Upper lobe of right lung (tissue), 1 donor: Measurements from ENCODE around the gene WFDC1. TPM values are rescaled to one million over a fixed set of nuclear protein-coding genes. Genes with fewer than 3 reads are reported as not detected.

Experiments
- ATAC-seq: fragments of 200-7000 bp; cut with Tn5 transposase; one replicate; pipeline ENCODE4 v1.9.1; 2020; ENCODE audit warnings: mild to moderate bottlenecking, moderate library complexity
- DNase-seq: peaks from one replicate; pipeline ENCODE4 v3.0.0-alpha.2; 2020
- H3K27ac ChIP-seq: fragments of 200-600 bp; one replicate; pipeline ENCODE4 v1.8.0; 2022
- H3K27me3 ChIP-seq: fragments of 200-600 bp; one replicate; pipeline ENCODE4 v1.8.0; 2022; ENCODE audit warnings: mild to moderate bottlenecking
- H3K36me3 ChIP-seq: fragments of 200-600 bp; one replicate; pipeline ENCODE4 v1.8.0; 2022
- H3K4me1 ChIP-seq: fragments of 200-600 bp; one replicate; pipeline ENCODE4 v1.8.0; 2022
- H3K4me3 ChIP-seq: fragments of 200-600 bp; one replicate; pipeline ENCODE4 v1.8.0; 2022; ENCODE audit warnings: mild to moderate bottlenecking
- H3K9me3 ChIP-seq: fragments of 200-600 bp; one replicate; pipeline ENCODE4 v1.8.0; 2022
- intact Hi-C: fragments of 100-400 bp; cut with DNase I; formaldehyde crosslinking; loops from one replicate; pipeline ENCODE4 v1.11.0; 2022
- total RNA-seq: library from RNA; stranded (reverse); fragmentation: NEBNext Ultra II Directional; extraction: Animal tissue kit (Norgen Biotek cat#: 25700); gene quantifications from one replicate; pipeline ENCODE4 v1.2.1, GENCODE V29; 2021
- TF ChIP-seq, protein P1 (sequence below): fragments of 200-600 bp; IDR thresholded peaks from one replicate; pipeline ENCODE4 v1.8.0; 2022; ENCODE audit warnings: antibody characterized with exemption
- donor health status: DM: no; HTN: yes; CAD: no; lungs with severe emphysema.

WFDC1 gene
- total RNA-seq, 1 donor from 2014 or later, result 26.0 TPM

DNA sequence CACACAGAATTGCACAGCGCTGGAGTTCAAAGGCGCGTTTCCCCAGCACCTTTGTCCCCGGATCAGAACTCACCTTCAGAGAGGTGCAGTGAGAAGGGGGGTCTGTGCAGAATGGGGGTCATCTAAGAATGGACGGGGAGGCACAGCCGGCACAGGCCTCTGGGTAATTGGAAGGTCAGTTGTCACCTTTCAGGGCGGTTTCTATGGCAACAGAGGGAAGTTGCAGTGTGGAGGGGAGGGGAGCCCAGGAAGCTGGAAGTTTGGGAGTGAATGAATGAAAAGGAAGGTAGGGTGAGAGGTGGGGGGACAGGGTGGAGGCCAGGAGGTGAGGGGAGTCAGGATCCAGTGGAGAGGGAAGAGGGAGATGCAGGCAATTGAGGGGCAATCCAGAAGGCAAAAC lies 42.5 kb upstream of the WFDC1 start:
- no peak for ATAC-seq

DNA sequence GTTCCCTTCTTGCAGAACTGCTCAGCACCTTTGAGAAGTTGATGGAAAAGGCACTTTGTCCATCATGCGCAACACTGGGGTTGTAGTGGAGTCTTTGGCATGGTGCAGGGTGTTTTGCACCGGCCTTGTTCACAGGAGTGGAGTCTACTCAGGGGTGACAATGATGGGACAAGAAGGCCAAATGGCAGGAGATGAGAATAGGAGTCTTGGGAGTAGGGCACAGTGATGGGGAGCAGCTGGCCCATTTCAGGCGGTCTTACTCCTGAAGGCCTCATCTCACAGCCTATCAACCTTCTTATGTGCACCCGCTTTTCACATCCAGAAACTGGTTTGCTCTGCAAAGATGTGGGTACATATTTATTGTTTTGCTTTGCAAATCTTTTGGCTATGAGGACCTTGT lies 41.5 kb upstream of the WFDC1 start:
- Histone ChIP-seq H3K27me3 (no peaks in the 10 kb centered on the region), H3K4me3 (no peak overlapping the region), H3K27ac (no peak overlapping the region), H3K4me1 (no peaks in the 10 kb centered on the region), H3K9me3 (no peaks in the 10 kb centered on the region), H3K36me3 (no peaks in the 10 kb centered on the region)
- DNase-seq (no peak), ATAC-seq (no peak)
- intact Hi-C loops, result no loop called here
- TF ChIP-seq, protein P1, sequence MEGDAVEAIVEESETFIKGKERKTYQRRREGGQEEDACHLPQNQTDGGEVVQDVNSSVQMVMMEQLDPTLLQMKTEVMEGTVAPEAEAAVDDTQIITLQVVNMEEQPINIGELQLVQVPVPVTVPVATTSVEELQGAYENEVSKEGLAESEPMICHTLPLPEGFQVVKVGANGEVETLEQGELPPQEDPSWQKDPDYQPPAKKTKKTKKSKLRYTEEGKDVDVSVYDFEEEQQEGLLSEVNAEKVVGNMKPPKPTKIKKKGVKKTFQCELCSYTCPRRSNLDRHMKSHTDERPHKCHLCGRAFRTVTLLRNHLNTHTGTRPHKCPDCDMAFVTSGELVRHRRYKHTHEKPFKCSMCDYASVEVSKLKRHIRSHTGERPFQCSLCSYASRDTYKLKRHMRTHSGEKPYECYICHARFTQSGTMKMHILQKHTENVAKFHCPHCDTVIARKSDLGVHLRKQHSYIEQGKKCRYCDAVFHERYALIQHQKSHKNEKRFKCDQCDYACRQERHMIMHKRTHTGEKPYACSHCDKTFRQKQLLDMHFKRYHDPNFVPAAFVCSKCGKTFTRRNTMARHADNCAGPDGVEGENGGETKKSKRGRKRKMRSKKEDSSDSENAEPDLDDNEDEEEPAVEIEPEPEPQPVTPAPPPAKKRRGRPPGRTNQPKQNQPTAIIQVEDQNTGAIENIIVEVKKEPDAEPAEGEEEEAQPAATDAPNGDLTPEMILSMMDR, result no peak

More for the DNA sequence above, 42.5 kb upstream of the WFDC1 start:
- H3K4me1 ChIP-seq, result no peaks in the 10 kb centered on the region
- H3K27ac ChIP-seq, result no peak overlapping the region
- no peaks in the 10 kb centered on the region for H3K9me3 ChIP-seq
- intact Hi-C loops, result no loop called here
- no peak for DNase-seq
- H3K36me3 ChIP-seq, result no peaks in the 10 kb centered on the region
- no peaks in the 10 kb centered on the region for H3K27me3 ChIP-seq
- H3K4me3 ChIP-seq, result no peak overlapping the region
- TF ChIP-seq, protein P1, result no peak

DNA sequence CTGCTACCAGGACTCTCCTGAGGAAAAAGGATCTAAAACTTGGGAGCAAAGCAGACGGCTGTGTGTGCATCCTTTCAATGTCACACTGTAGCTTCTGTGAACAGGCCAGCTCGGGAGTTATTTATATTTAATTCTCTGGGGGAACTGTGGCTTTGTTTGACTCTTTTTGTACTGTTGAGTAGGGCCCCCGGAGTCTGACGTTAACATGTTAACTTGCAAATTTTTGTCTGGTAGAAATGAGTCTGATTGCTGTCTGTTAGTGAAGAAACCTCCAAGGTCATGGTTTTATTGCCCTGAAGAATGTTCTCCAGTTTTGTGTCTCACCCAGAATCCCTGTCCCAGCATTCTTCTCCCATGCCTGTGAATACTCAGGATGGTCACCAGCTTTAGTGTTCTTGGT lies 40.6 kb upstream of the WFDC1 start:
- DNase-seq (no peak), ATAC-seq (no peak)
- intact Hi-C loops, result no loop called here
- TF ChIP-seq, protein P1, result no peak
- H3K27ac ChIP-seq, result no peak overlapping the region
- H3K4me1 ChIP-seq, result no peaks in the 10 kb centered on the region
- H3K27me3 ChIP-seq, result no peaks in the 10 kb centered on the region
- no peaks in the 10 kb centered on the region for H3K36me3 ChIP-seq
- no peaks in the 10 kb centered on the region for H3K9me3 ChIP-seq
- no peak overlapping the region for H3K4me3 ChIP-seq

GRCh38 chr16:84255050-84255810 lies 39.4 kb upstream of the WFDC1 start:
- no peak overlapping the region for H3K27ac ChIP-seq

DNA sequence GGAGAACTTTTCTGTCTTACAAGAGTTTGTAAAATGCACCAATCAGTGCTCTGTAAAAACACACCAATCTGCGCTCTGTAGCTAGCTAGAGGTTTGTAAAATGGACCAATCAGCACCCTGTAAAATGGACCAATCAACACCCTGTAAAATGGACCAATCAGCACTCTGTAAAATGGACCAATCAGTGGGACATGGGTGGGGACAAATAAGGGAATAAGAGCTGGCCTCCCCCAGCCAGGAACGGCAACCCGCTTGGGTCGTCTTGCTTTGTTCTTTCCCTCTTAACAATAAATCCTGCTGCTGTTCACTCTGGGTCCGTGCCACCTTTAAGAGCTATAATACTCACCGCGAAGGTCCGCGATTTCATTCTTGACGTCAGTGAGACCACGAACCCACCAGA lies 36.4 kb upstream of the WFDC1 start:
- Histone ChIP-seq H3K9me3 (no peaks in the 10 kb centered on the region), H3K27me3 (no peaks in the 10 kb centered on the region), H3K27ac (no peak overlapping the region), H3K4me1 (no peaks in the 10 kb centered on the region), H3K36me3 (no peaks in the 10 kb centered on the region), H3K4me3 (no peak overlapping the region)
- ATAC-seq, result no peak
- no peak for DNase-seq
- TF ChIP-seq, protein P1, result no peak
- intact Hi-C loops, result no loop called here

More at GRCh38 chr16:84255050-84255810, 39.4 kb upstream of the WFDC1 start:
- intact Hi-C loops, result no loop called here
- no peak for DNase-seq
- no peak overlapping the region for H3K4me3 ChIP-seq
- no peaks in the 10 kb centered on the region for H3K9me3 ChIP-seq
- H3K4me1 ChIP-seq, result no peaks in the 10 kb centered on the region
- TF ChIP-seq, protein P1, result no peak
- H3K27me3 ChIP-seq, result no peaks in the 10 kb centered on the region
- no peak for ATAC-seq
- no peaks in the 10 kb centered on the region for H3K36me3 ChIP-seq
